Mammary epithelial cell (primary cell): ENCODE measurements around the gene TK2.

ENCODE experiments used
- CTCF ChIP-seq, 2 donors: IDR thresholded peaks in 1 of 2; conservative IDR thresholded peaks in 1 of 2; 2 replicates each; pipeline ENCODE4 v1.5.1; 2011 to 2012; ENCODE audit warnings: inconsistent platforms in 2 of 2, low read length in 2 of 2, mild to moderate bottlenecking in 2 of 2, control low read depth in 1 of 2, low read depth in 1 of 2; ENCODE audit not compliant: insufficient read depth in 1 of 2; ENCODE audit errors: extremely low read depth in 1 of 2
- EZH2 ChIP-seq: IDR thresholded peaks from 2 replicates; pipeline ENCODE4 v1.6.1; 2012; ENCODE audit warnings: low read length, inconsistent platforms, borderline replicate concordance

GRCh38 chr16:66493490-66494401, 56.2 kb downstream of the TK2 start:
- no peak for TF ChIP-seq CTCF (conservative IDR thresholded peaks at IDR 0.05 in 1 of 2, IDR thresholded peaks at IDR 0.05 in 1 of 2; ENCODE audit: extremely low read depth in 1 of 2, insufficient read depth in 1 of 2, low read depth in 1 of 2, low read length in 2 of 2)
- no peak for TF ChIP-seq EZH2
